HEK293 (cell line): ENCODE measurements around the gene EN2.

Experiments used
- MEIS1 ChIP-seq: sonication (generic); formaldehyde crosslinking; IDR thresholded peaks from 2 replicates; pipeline ENCODE4 v1.8.1; 2022; ENCODE audit warnings: missing genetic modification reagents, mild to moderate bottlenecking, borderline replicate concordance
- REST ChIP-seq: fragments of 450-650 bp; formaldehyde crosslinking; IDR thresholded peaks from 2 replicates; pipeline ENCODE4 v1.5.1; 2016; ENCODE audit warnings: missing biosample characterization, missing genetic modification characterization
- ZNF2 ChIP-seq: fragments of 450-650 bp; formaldehyde crosslinking; IDR thresholded peaks from 2 replicates; pipeline ENCODE4 v1.5.1; 2016; ENCODE audit warnings: missing biosample characterization, missing genetic modification characterization
- ZSCAN18 ChIP-seq: fragments of 450-650 bp; formaldehyde crosslinking; IDR thresholded peaks from 2 replicates; pipeline ENCODE4 v1.5.1; 2016; ENCODE audit warnings: missing biosample characterization, missing genetic modification characterization

GRCh38 chr7:155467846-155468784 lies 10.2 kb downstream of the EN2 start:
- TF ChIP-seq REST (tag by site-specific recombination), result no peak
- TF ChIP-seq MEIS1, result no peak
- TF ChIP-seq ZNF2 (tag by site-specific recombination), result 0 out of 2 replicates have a peak, but pooled peaks have one; percentile 51
- no peak for TF ChIP-seq ZSCAN18 (tag by site-specific recombination)
